Placental pericyte (primary cell): ENCODE results near the gene REG4. TPM values are rescaled to one million over a fixed set of nuclear protein-coding genes. Genes with fewer than 3 reads are reported as not detected.

Experiments
- total RNA-seq: library from RNA; depleted of rRNA; stranded (reverse); fragments of >200 nt; gene quantifications from 2 replicates; pipeline ENCODE4 v1.2.3, GENCODE V29; 2012

Gene REG4
- total RNA-seq = not detected in 2 replicates

GRCh38 chr1:119811387-119811786 lies at the start of gene REG4:
Gene REG4, minus strand, starts transcription at chr1:119811460. Its CDS starts 2,691 bp downstream, at chr1:119808769.

GRCh38 chr1:119768778-119769177 lies 42.5 kb downstream of the REG4 start, which contains the start of gene HMGCS2:
Gene HMGCS2, minus strand, starts transcription at chr1:119768905. Its CDS starts 61 bp downstream, at chr1:119768844.

Other genes with a start within 250 kb of the REG4 start
- 25.4 and 32.1 TPM in 2 replicates for gene ZNF697, start 163.2 kb downstream of the REG4 start, total RNA-seq
- 89.0 and 173 TPM in 2 replicates for gene PHGDH, start 99.5 kb downstream of the REG4 start, total RNA-seq
- not detected in 2 replicates for gene HMGCS2, start 42.6 kb downstream of the REG4 start, total RNA-seq
- gene ADAM30, start 85.1 kb upstream of the REG4 start, total RNA-seq = not detected in 2 replicates